HepG2 (cell line): ENCODE results near the gene GABRP. TPM values are rescaled to one million over a fixed set of nuclear protein-coding genes. Genes with fewer than 3 reads are reported as not detected.

Source experiments
- ATAC-seq: fragments of 200-7000 bp; cut with Tn5 transposase; 3 replicates; pipeline ENCODE4 v1.9.1; 2020; ENCODE audit warnings: mild to moderate bottlenecking, moderate library complexity
- BruUV-seq: library from RNA; stranded (reverse); fragments of 400-500 nt; replicated peaks from 2 replicates; lab custom pipeline; 2021; lab: Mats Ljungman, UMichigan
- CTCF ChIA-PET: fragments of 300-600 bp; formaldehyde crosslinking; extraction: SDS; loops from one replicate; lab custom pipeline; 2021; ENCODE audit warnings: low total read pairs, inconsistent platforms, low intra/inter-chr PET ratio; lab: Yijun Ruan, JAX
- POLR2A ChIA-PET: fragments of 350-600 bp; sonication (Branson Sonifier 250); formaldehyde crosslinking; loops from one replicate; lab custom pipeline; 2020; ENCODE audit warnings: antibody characterized with exemption, inconsistent platforms; lab: Yijun Ruan, JAX
- DNase-seq: peaks from one replicate; pipeline ENCODE4 v3.0.0-alpha.2; 2015; ENCODE audit warnings: low spot score
- FAIRE-seq: peaks from 3 replicates; lab custom pipeline; 2011; peaks lifted over from hg19 to GRCh38; lab: Jason Lieb, UNC
- H2AFZ ChIP-seq: one replicate; pipeline ENCODE4 v1.6.1; 2011; ENCODE audit warnings: low read length, inconsistent platforms
- H3K27ac ChIP-seq: fragments of 300-600 bp; 3 replicates; pipeline ENCODE4 v1.8.0; 2011; ENCODE audit warnings: mixed run types, mild to moderate bottlenecking, mixed read lengths, low read length, inconsistent platforms; ENCODE audit not compliant: insufficient read depth; ENCODE audit errors: extremely low read length
- H3K27me3 ChIP-seq, 2 experiments: fragments of 200-600 bp in 1 of 2; 2 replicates in 1 of 2; 3 replicates in 1 of 2; pipeline versions ENCODE4 v1.6.0 to v1.8.0; 2011; ENCODE audit warnings: low read length in 2 of 2, mild to moderate bottlenecking in 2 of 2, moderate library complexity in 2 of 2, inconsistent platforms in 1 of 2; ENCODE audit not compliant: insufficient read depth in 2 of 2, control insufficient read depth in 1 of 2
- H3K36me3 ChIP-seq, 2 experiments: fragments of 200-600 bp in 1 of 2; replicated peaks in 1 of 2; 2 replicates in 1 of 2; 3 replicates in 1 of 2; pipeline versions ENCODE4 v1.5.1 to v1.8.0; 2011; ENCODE audit warnings: low read length in 2 of 2, inconsistent platforms in 1 of 2; ENCODE audit not compliant: insufficient read depth in 2 of 2, control insufficient read depth in 1 of 2
- H3K4me1 ChIP-seq: 2 replicates; pipeline ENCODE4 v1.5.1; 2012; ENCODE audit warnings: low read length, inconsistent platforms; ENCODE audit not compliant: insufficient read depth
- H3K4me2 ChIP-seq: 2 replicates; pipeline ENCODE4 v1.6.0; 2011; ENCODE audit warnings: low read depth, low read length, inconsistent platforms
- H3K4me3 ChIP-seq, 3 experiments: fragments of 200-600 bp in 1 of 3; sonication (generic), shearing (Covaris generic) in 1 of 3; replicated peaks in 1 of 3; 2 replicates each; pipeline ENCODE4 v1.5.1; 2011 to 2016; ENCODE audit warnings: low read length in 3 of 3, inconsistent platforms in 2 of 3, low read depth in 2 of 3, mild to moderate bottlenecking in 2 of 3, control low read depth in 1 of 3, mixed read lengths in 1 of 3; ENCODE audit not compliant: insufficient read depth in 1 of 3
- H3K79me2 ChIP-seq: one replicate; pipeline ENCODE4 v1.6.1; 2011; ENCODE audit warnings: low read length, inconsistent platforms; ENCODE audit not compliant: insufficient read depth
- H3K9ac ChIP-seq: 2 replicates; pipeline ENCODE4 v1.6.0; 2011; ENCODE audit warnings: mild to moderate bottlenecking, low read depth, low read length, inconsistent platforms; ENCODE audit not compliant: insufficient read depth
- H3K9me3 ChIP-seq: 2 replicates; pipeline ENCODE4 v1.5.1; 2012; ENCODE audit warnings: mild to moderate bottlenecking, low read length
- H4K20me1 ChIP-seq: 2 replicates; pipeline ENCODE4 v1.6.0; 2011; ENCODE audit warnings: inconsistent platforms, mild to moderate bottlenecking, low read length, moderate library complexity; ENCODE audit not compliant: insufficient read depth
- E2F5 ChIP-seq: sonication (generic); formaldehyde crosslinking; conservative IDR thresholded peaks from 2 replicates; pipeline ENCODE4 v1.4.0; 2020; ENCODE audit warnings: missing genetic modification reagents
- GRHL1 ChIP-seq: sonication (generic); formaldehyde crosslinking; conservative IDR thresholded peaks from 2 replicates; pipeline ENCODE4 v1.8.0; 2022; ENCODE audit warnings: missing genetic modification reagents
- HIVEP1 ChIP-seq: sonication (generic); formaldehyde crosslinking; IDR thresholded peaks from 2 replicates; pipeline ENCODE4 v1.4.0; 2020; ENCODE audit warnings: mild to moderate bottlenecking, missing genetic modification reagents
- NR2F2 ChIP-seq: IDR thresholded peaks from 2 replicates; pipeline ENCODE4 v1.6.1; 2012; ENCODE audit warnings: low read depth, inconsistent platforms, borderline replicate concordance
- PHF5A ChIP-seq: IDR thresholded peaks from one replicate; pipeline ENCODE4 v1.6.1; 2018; ENCODE audit warnings: low read depth, missing genetic modification reagents; ENCODE audit not compliant: unreplicated experiment
- PLRG1 ChIP-seq: fragments of 450-650 bp; conservative IDR thresholded peaks from 2 replicates; pipeline ENCODE4 v1.6.1; 2016
- SIN3B ChIP-seq: fragments of 150-350 bp; IDR thresholded peaks from 2 replicates; pipeline ENCODE4 v1.6.1; 2014; ENCODE audit warnings: low read length
- SP2 ChIP-seq: sonication (generic); formaldehyde crosslinking; IDR thresholded peaks from 2 replicates; pipeline ENCODE4 v1.5.1; 2020; ENCODE audit warnings: mild to moderate bottlenecking, missing genetic modification reagents
- TGIF2 ChIP-seq: IDR thresholded peaks from 2 replicates; pipeline ENCODE4 v1.6.1; 2016; ENCODE audit warnings: control low read depth, missing compliant biosample characterization
- ZNF12 ChIP-seq: sonication (generic); formaldehyde crosslinking; IDR thresholded peaks from 2 replicates; pipeline ENCODE4 v1.5.0; 2020; ENCODE audit warnings: missing genetic modification reagents
- ZNF281 ChIP-seq: sonication (generic); formaldehyde crosslinking; IDR thresholded peaks from 2 replicates; pipeline ENCODE4 v1.4.0; 2020; ENCODE audit warnings: missing genetic modification reagents, borderline replicate concordance
- ZNF333 ChIP-seq: sonication (generic); formaldehyde crosslinking; IDR thresholded peaks from 2 replicates; pipeline ENCODE4 v1.4.0; 2020; ENCODE audit warnings: mild to moderate bottlenecking, missing genetic modification reagents, borderline replicate concordance
- ZNF629 ChIP-seq: sonication (generic); formaldehyde crosslinking; conservative IDR thresholded peaks from 2 replicates; pipeline ENCODE4 v1.5.0; 2020; ENCODE audit warnings: missing genetic modification reagents
- ZNF724P ChIP-seq: sonication (generic); formaldehyde crosslinking; IDR thresholded peaks from 2 replicates; pipeline ENCODE4 v1.8.0; 2022; ENCODE audit warnings: missing genetic modification reagents, borderline replicate concordance
- WGBS: methylation state at CpG from one replicate; pipeline ENCODE4 v1.1.6; 2017; ENCODE audit warnings: low lambda C conversion rate; 5-methylcytosine and 5-hydroxymethylcytosine counted together
- in situ Hi-C: cut with HindIII; loops from 2 replicates; pipeline ENCODE4 v1.10.0; 2017; ENCODE audit warnings: low pct_unique_long_range_greater_than_20kb; ENCODE audit not compliant: extremely low pct_ligation_motif_present
- intact Hi-C: fragments of 100-400 bp; cut with micrococcal nuclease; formaldehyde crosslinking; loops from one replicate; pipeline ENCODE4 v1.10.0; 2022; ENCODE audit not compliant: unreplicated experiment
- polyA plus RNA-seq, 8 experiments: library from polyadenylated mRNA; depleted of rRNA in 3 of 8; stranded (reverse) in 7 of 8; unstranded in 1 of 8; fragments of >200 nt; fragmentation: Illumina TruSeq in 4 of 8; extraction: Trizol in 4 of 8; gene quantifications; 2 replicates each; pipeline versions ENCODE4 v1.2.1 to v1.2.3, GENCODE V29; 2011 to 2016; ENCODE audit warnings: low read depth in 4 of 8, missing spikeins in 1 of 8, mixed read lengths in 1 of 8; ENCODE audit not compliant: insufficient read depth in 1 of 8
- total RNA-seq, 5 experiments: library from RNA; depleted of rRNA; stranded (reverse); fragments of >200 nt; fragmentation: Illumina TruSeq; extraction: Trizol; gene quantifications; 2 replicates each; pipeline ENCODE4 v1.2.3, GENCODE V29; 2016; ENCODE audit warnings: low read depth in 1 of 5
- TF ChIP-seq, protein P1 (sequence below): sonication (generic); formaldehyde crosslinking; IDR thresholded peaks from 2 replicates; pipeline ENCODE4 v1.4.0; 2020; ENCODE audit warnings: missing genetic modification reagents, borderline replicate concordance

The GABRP gene
- total and polyA plus RNA-seq, 2 of the 13 experiments (the other 11 are each of a cell fraction or from before 2014, with no cell fraction given) = not detected

DNA sequence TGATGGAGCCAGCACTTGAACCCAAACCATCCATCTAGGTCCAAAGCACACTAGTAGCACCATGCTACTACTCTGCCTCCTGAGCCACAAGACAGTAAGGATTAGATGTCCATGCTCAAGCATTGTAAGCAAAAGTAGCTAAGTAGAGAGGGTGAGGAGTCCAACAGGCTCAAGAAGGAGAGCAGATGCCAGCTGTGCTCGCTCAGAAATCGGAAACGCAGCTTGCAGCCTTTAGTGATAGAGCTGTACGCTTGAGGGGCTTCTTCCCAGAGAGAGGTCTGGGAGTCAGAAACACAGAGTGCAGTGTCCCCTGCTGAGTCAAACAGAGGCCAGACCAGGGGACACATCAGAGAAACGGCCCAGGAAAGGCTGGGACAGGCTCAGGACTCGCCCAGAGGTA lies 32.7 kb upstream of the GABRP start (continued):
- TF ChIP-seq ZNF281 (CRISPR knock-in tag) (no peak), TGIF2 (no peak), E2F5 (CRISPR knock-in tag) (no peak), SP2 (CRISPR knock-in tag) (no peak), NR2F2 (no peak), ZNF629 (CRISPR knock-in tag) (no peak), ZNF333 (CRISPR knock-in tag) (no peak), PHF5A (CRISPR knock-in tag) (no peak), SIN3B (no peak), PLRG1 (no peak), ZNF724P (CRISPR knock-in tag) (no peak), ZNF12 (CRISPR knock-in tag) (no peak)

DNA sequence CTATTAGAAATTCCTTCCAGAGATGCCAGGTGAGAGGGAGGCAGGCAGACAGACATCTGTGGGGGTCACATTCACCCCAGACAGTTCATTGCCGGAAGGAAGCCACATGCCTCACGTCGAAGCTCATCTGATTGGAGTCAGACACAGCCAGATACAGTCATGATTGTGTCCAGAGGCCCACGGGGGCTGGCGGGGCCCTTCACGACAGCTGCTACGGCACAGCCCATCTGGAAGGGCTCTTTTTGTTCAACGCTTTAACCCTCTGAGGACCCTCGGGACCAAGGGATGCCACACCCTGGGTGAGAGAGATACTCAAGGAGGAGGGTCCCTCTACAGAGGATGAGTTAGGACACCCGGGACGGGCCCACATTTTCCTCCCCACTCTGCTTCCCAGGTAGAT lies 31.9 kb upstream of the GABRP start:
- ATAC-seq (no peak), FAIRE-seq (no peak)
- no peak overlapping the region for H2AFZ ChIP-seq
- TF ChIP-seq, protein P1, sequence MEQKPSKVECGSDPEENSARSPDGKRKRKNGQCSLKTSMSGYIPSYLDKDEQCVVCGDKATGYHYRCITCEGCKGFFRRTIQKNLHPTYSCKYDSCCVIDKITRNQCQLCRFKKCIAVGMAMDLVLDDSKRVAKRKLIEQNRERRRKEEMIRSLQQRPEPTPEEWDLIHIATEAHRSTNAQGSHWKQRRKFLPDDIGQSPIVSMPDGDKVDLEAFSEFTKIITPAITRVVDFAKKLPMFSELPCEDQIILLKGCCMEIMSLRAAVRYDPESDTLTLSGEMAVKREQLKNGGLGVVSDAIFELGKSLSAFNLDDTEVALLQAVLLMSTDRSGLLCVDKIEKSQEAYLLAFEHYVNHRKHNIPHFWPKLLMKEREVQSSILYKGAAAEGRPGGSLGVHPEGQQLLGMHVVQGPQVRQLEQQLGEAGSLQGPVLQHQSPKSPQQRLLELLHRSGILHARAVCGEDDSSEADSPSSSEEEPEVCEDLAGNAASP (CRISPR knock-in tag) = no peak
- no peak for TF ChIP-seq GRHL1 (CRISPR knock-in tag)
- TF ChIP-seq HIVEP1 (CRISPR knock-in tag) = no peak

More for the DNA sequence above, 31.9 kb upstream of the GABRP start:
- CTCF ChIA-PET = no interaction called here
- BruUV-seq = no TSS peak
- POLR2A ChIA-PET = no interaction called here
- Histone ChIP-seq H3K4me1 (0 out of 2 replicates have a peak, but pooled peaks cover under 1% of the 10 kb centered on the region), H3K79me2 (no peaks in the 10 kb centered on the region), H3K9me3 (no peaks in the 10 kb centered on the region), H3K27me3 (peaks cover 0 to 13% of the 10 kb centered on the region in 2 experiments; a peak in 3 of 5 replicates), H3K4me3 (no peak overlapping the region), H3K9ac (no peak overlapping the region), H3K36me3 (no peaks in the 10 kb centered on the region), H3K4me2 (no peak overlapping the region), H4K20me1 (no peaks in the 10 kb centered on the region), H3K27ac (no peak overlapping the region)
- 0% methylated on average over 1 of the region's 11 CpGs for WGBS
- no peak for DNase-seq
- in situ Hi-C loops = no loop called here
- intact Hi-C loops = no loop called here
